ENCODE data around the gene ITGAE. TPM values are rescaled to one million over a fixed set of nuclear protein-coding genes. Genes with fewer than 3 reads are reported as not detected.

The ITGAE gene
- total RNA-seq, 4 donors from 2014 or later = 17.0 to 30.7 (median 22.2) TPM

- no peak for DNase-seq (ENCODE audit: low spot score)
- no peak for ATAC-seq (ENCODE audit: low FRiP score)
- no peak for TF ChIP-seq CTCF (IDR thresholded peaks at IDR 0.05)
These were observed 14.9 kb upstream of the ITGAE start for GRCh38 chr17:3815925-3816324.

DNA sequence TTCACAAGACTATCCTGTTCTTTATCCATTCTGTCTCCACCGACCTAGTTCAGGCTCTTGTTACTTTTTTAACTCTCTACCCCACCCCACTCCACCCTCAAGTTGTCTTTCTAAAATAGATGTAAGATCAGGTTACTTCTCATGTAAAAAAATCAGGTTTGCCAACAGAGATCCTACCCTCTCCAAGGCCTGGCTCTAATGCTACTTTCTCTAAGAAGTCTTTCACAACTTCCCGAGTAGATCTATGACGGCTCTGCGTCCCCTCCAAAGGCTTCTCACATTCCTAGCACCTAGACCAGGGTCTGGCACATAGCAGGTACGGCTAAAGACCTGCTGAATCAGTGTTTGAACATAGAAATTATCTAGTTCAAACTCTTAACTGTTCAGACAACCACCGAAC is 14.1 kb upstream of the ITGAE start:
- ATAC-seq (ENCODE audit: low FRiP score) = no peak
- no peak for DNase-seq (ENCODE audit: low spot score)
- no peak for TF ChIP-seq CTCF (IDR thresholded peaks at IDR 0.05)

DNA sequence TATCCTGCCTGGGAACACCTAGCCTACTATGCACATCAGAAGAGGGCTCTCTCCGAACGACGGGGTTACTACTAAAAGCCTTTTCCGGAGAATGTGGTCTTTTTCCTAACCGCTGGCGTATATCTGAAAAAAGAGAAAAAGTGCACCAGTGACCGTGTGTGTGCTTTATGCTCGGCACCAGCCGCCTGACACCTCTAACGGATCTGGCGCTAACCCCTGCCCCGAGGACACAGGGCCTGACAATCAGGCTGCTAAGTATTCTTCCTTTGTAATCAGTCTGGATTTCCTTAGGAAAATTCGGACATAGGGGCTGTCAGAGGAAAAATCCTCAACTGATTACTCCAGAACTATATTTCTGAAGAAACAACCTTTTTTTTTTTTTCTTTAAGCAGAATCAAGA is 13.4 kb upstream of the ITGAE start:
- ATAC-seq (ENCODE audit: low FRiP score) (no peak), DNase-seq (ENCODE audit: low spot score) (no peak)
- TF ChIP-seq CTCF (IDR thresholded peaks at IDR 0.05) = no peak

GRCh38 chr17:3813171-3813570 is 12.2 kb upstream of the ITGAE start:
- DNase-seq (ENCODE audit: low spot score) (no peak), ATAC-seq (ENCODE audit: low FRiP score) (no peak)
- TF ChIP-seq CTCF (IDR thresholded peaks at IDR 0.05) = no peak

DNA sequence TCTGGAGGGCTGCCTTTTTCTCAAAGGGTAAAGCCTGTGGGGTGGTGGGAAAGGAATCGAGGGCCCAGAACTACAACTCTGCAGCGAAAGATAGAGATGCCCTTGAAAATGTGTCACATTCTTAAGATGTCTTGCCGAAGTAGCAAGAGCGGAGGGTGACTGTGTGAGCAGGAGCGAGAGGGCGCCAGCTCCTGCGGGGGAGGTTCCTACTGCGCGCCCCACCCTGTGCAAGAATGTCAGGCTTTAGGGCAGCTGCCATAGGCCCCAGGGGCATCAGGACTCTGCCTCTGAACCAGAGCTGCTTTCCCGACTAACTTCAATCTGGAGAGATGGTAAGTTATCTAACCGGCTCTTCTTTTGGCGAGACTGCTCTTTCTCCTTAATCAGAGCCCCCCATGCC is 11.8 kb upstream of the ITGAE start:
- DNase-seq (ENCODE audit: low spot score) = no peak
- ATAC-seq (ENCODE audit: low FRiP score) = peak; percentile 51
- no peak for TF ChIP-seq CTCF (IDR thresholded peaks at IDR 0.05)

DNA sequence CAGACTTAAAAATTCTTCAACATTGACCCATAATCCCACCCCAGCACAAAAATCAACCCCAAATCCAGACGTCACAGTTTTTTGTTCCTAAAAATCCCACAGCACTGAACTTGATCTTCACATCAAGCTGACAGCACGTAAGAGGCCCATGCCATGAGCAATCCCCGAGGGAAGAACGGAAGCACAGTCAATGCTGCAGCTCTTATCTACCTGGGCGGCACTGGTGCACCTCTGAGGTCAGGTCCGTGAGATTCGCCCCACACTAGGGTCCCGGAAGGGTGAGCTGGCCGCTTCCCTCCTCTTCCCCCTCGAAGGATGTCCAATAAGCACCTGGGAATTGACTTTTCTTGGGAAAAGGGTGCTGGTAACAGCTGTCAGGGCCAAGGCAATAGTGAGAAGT is 11.3 kb upstream of the ITGAE start:
- DNase-seq (ENCODE audit: low spot score) (no peak), ATAC-seq (ENCODE audit: low FRiP score) (no peak)
- no peak for TF ChIP-seq CTCF (IDR thresholded peaks at IDR 0.05)

DNA sequence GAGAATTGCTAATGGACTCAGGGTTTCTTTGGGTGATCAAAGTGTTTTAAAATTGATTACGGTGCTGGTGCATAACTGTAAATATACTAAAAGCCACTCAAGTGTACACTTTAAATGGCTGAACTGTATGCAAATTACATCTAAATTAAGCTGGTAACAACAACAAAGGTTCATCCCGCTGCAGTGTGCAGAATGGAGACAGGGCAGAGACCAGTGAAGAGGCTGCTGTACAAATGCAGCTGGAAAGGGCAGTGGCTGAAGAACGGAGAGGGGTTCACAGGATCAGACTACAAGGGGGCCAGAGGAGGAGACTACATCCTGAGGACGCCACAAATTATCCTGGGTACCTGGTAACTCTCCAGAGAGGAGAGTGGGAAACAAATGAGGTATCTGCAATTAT is 9.0 kb upstream of the ITGAE start:
- DNase-seq (ENCODE audit: low spot score) = no peak
- TF ChIP-seq CTCF (IDR thresholded peaks at IDR 0.05) = no peak
- no peak for ATAC-seq (ENCODE audit: low FRiP score)

All from omental fat pad (tissue), 4 donors.